NCI-H460 (cell line): ENCODE data around the gene HEATR5A. TPM values are rescaled to one million over a fixed set of nuclear protein-coding genes. Genes with fewer than 3 reads are reported as not detected.

Experiments
- small RNA-seq, 2 experiments: library from RNA; depleted of rRNA; stranded (forward); fragments of <200 nt; gene quantifications; one replicate each; pipeline ENCODE3, GENCODE V24; 2014
- total RNA-seq: library from RNA; depleted of rRNA; stranded (reverse); fragments of >200 nt; shearing (Covaris generic); gene quantifications from 2 replicates; pipeline ENCODE4 v1.2.3, GENCODE V29; 2014; rRNA removed

Gene HEATR5A
- total RNA-seq, 1 experiment from 2014 or later: 40.0 TPM

Small RNA genes lying within 50 kb of the gene (small RNA-seq; reads per million reads assigned to genes)
- 0 reads per million in 2 experiments for gene RF00019

Other genes with a start within 250 kb of the HEATR5A start
- gene HECTD1, start 212.8 kb downstream of the HEATR5A start, total RNA-seq: 143 and 177 TPM in 2 replicates
- gene DTD2, start 37.0 kb upstream of the HEATR5A start, total RNA-seq: 54.1 and 55.4 TPM in 2 replicates
- not detected in 2 replicates for gene GPR33, start 67.5 kb upstream of the HEATR5A start, total RNA-seq
- gene NUBPL, start 140.9 kb upstream of the HEATR5A start, total RNA-seq: 16.0 and 17.2 TPM in 2 replicates